ENCODE measurements around the gene ERGIC3. TPM values are rescaled to one million over a fixed set of nuclear protein-coding genes. Genes with fewer than 3 reads are reported as not detected.

The ERGIC3 gene
- total and polyA plus RNA-seq, 2 of the 13 experiments (the other 11 are each of a cell fraction or from before 2014, with no cell fraction given), result 407 to 670 TPM

GRCh38 chr20:35514371-35514932 lies 27.4 kb upstream of the ERGIC3 start:
- CTCF ChIA-PET (ENCODE audit: low intra/inter-chr PET ratio, low total read pairs), result no interaction called here
- TF ChIP-seq POLR2G (IDR thresholded peaks at IDR 0.05; ENCODE audit: low read depth, low read length) (no peak), NFATC3 (CRISPR knock-in tag; IDR thresholded peaks at IDR 0.05) (no peak), POLR2A (IDR thresholded peaks at IDR 0.05; ENCODE audit: insufficient read depth in 1 of 2, low read depth in 2 of 2, low read length in 2 of 2) (peak in 1 of 2 experiments; percentile 19; a peak in 1 of 4 replicates), ERF (CRISPR knock-in tag; IDR thresholded peaks at IDR 0.05) (no peak), XRCC5 (optimal IDR thresholded peaks at IDR 0.05; ENCODE audit: low read length) (no peak), MTERF4 (CRISPR knock-in tag; IDR thresholded peaks at IDR 0.05) (0 out of 2 replicates have a peak, but pooled peaks have one; percentile 27), ATAD3A (CRISPR knock-in tag; IDR thresholded peaks at IDR 0.05) (no peak), KDM4B (CRISPR knock-in tag; IDR thresholded peaks at IDR 0.05) (no peak), ZNF496 (CRISPR knock-in tag; IDR thresholded peaks at IDR 0.05; ENCODE audit: insufficient replicate concordance) (no peak), JUN (CRISPR knock-in tag; IDR thresholded peaks at IDR 0.05) (no peak), FOXA3 (CRISPR knock-in tag; IDR thresholded peaks at IDR 0.05) (no peak), NFE2L1 (CRISPR knock-in tag; IDR thresholded peaks at IDR 0.05; ENCODE audit: borderline replicate concordance) (no peak), SKIL (CRISPR knock-in tag; IDR thresholded peaks at IDR 0.05; ENCODE audit: borderline replicate concordance) (no peak), PRPF4 (IDR thresholded peaks at IDR 0.05; ENCODE audit: low read depth, low read length, poor library complexity, severe bottlenecking) (no peak), ZNF589 (CRISPR knock-in tag; conservative IDR thresholded peaks at IDR 0.05) (no peak), NR3C1 (CRISPR knock-in tag; IDR thresholded peaks at IDR 0.05) (no peak), AGO2 (optimal IDR thresholded peaks at IDR 0.05; ENCODE audit: low read depth, low read length) (peak; percentile 7), ARID5B (CRISPR knock-in tag; IDR thresholded peaks at IDR 0.05) (no peak)

More at GRCh38 chr20:35514371-35514932, 27.4 kb upstream of the ERGIC3 start:
- no peak overlapping the region for H3K9ac ChIP-seq (ENCODE audit: insufficient read depth, low read depth, low read length)
- BruUV-seq (replicated peaks), result no TSS peak
- H4K20me1 ChIP-seq (ENCODE audit: insufficient read depth, low read length), result no peaks in the 10 kb centered on the region
- DNase-seq (ENCODE audit: low spot score) (no peak), ATAC-seq (no peak; the same call in 2 of the 3 replicates), FAIRE-seq (no peak)
- intact Hi-C loops (cut with micrococcal nuclease; ENCODE audit: unreplicated experiment) (no loop called here), in situ Hi-C loops (cut with HindIII; ENCODE audit: extremely low pct_ligation_motif_present, low pct_unique_long_range_greater_than_20kb) (no loop called here)
- no peak overlapping the region for H3K27ac ChIP-seq (ENCODE audit: extremely low read length, insufficient read depth, low read length)
- no peaks in the 10 kb centered on the region for H3K9me3 ChIP-seq (ENCODE audit: low read length)
- peaks cover 23 to 45% of the 10 kb centered on the region in 2 experiments for H3K36me3 ChIP-seq (replicated peaks in 1 of 2; ENCODE audit: control insufficient read depth in 1 of 2, insufficient read depth in 2 of 2, low read length in 2 of 2)
- H2AFZ ChIP-seq (ENCODE audit: low read length), result no peak overlapping the region
- no peaks in the 10 kb centered on the region for H3K27me3 ChIP-seq (ENCODE audit: control insufficient read depth in 1 of 2, insufficient read depth in 2 of 2, low read length in 2 of 2)
- H3K4me2 ChIP-seq (ENCODE audit: low read depth, low read length), result no peak overlapping the region
- H3K4me3 ChIP-seq (replicated peaks in 1 of 3; ENCODE audit: insufficient read depth in 1 of 3, low read depth in 2 of 3, low read length in 3 of 3), result no peak overlapping the region
- POLR2A ChIA-PET, result interaction anchor here (1.8 kb wide), 1 partner anchor 28 kb away, joined by 4 read pairs; the partner anchor contains the start of gene ERGIC3
- no peaks in the 10 kb centered on the region for H3K79me2 ChIP-seq (ENCODE audit: insufficient read depth, low read length)
- 94% methylated on average over 11 of the region's 11 CpGs for WGBS (ENCODE audit: low lambda C conversion rate)
- H3K4me1 ChIP-seq (ENCODE audit: insufficient read depth, low read length), result peaks cover 13% of the 10 kb centered on the region
